Ovary (tissue), 3 donors: Measurements from ENCODE around the gene ANK2.

ENCODE experiments used
- CTCF ChIP-seq, 3 donors: fragments of 450-650 bp in 2 of 3; fragments of 200-600 bp in 1 of 3; IDR thresholded peaks; one replicate each; pipeline versions ENCODE4 v1.5.1 to v1.8.0; 2016 to 2022; ENCODE audit warnings: antibody characterized with exemption in 3 of 3, mild to moderate bottlenecking in 1 of 3
- EP300 ChIP-seq: sonication (generic); formaldehyde crosslinking; IDR thresholded peaks from one replicate; pipeline ENCODE4 v1.6.1; 2017; ENCODE audit warnings: antibody characterized with exemption
- donor health status: DM: no; HTN: no; CAD: no.

DNA sequence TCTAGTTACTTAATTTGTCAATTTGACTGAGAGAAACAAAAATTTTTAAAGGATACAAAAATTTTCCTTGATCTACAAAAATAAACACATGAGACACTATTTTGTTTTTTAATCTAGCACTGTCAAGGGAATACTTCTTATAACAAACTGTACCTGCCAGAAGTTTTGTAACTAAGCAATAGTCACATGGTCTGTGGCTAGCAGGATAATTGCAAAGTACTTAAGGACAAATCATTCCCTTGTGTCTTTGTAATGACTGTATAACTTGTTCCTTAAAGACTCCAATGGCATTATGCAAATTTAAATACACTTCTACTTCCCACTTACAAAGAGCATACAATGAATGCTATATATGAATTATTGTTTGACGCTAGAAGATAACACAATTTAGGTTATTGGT, 25.1 kb upstream of the ANK2 start:
- TF ChIP-seq CTCF (IDR thresholded peaks at IDR 0.05) (no peak), EP300 (no peak)
